Endometrial microvascular endothelial cells (primary cell): ENCODE data around the gene HSDL1. TPM values are rescaled to one million over a fixed set of nuclear protein-coding genes. Genes with fewer than 3 reads are reported as not detected.
"Not testable (repeated sequence)": the region's sequence is repeated elsewhere in the genome, so short reads cannot be mapped to it uniquely, and the experiment has no call there.

Experiments used
- in situ Hi-C: cut with HindIII; loops from 2 replicates; pipeline ENCODE4 v1.10.0; 2017; ENCODE audit warnings: low sequenced_read_pairs, low pct_unique_long_range_greater_than_20kb; ENCODE audit errors: inconsistent ontology term
- total RNA-seq: library from RNA; depleted of rRNA; stranded (reverse); fragments of >200 nt; gene quantifications from one replicate; pipeline ENCODE4 v1.2.3, GENCODE V29; 2015; ENCODE audit errors: inconsistent ontology term

The HSDL1 gene
- total RNA-seq, 1 donor from 2014 or later: 20.6 TPM

DNA sequence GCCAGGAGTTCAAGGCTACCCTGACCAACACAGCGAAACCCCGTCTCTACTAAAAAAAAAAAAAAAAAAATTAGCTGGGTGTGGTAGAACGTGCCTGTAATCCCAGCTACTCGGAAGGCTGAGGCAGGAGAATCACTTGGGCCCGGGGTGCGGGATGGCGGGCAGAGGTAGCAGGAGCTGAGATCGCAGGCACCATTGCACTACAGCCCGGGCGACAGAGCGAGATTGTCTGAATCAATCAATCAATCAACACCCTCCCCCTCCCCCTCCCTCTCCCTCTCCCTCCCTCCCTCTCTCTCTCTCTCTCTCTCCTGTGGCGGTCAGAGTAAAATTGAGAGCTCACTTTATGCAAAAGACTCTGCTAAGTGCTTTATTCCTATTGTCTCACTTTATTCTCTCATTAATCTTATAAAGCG, 1.2 kb downstream of the HSDL1 start:
- in situ Hi-C loops: no loop called here

GRCh38 chr16:84143081-84143480, 1.9 kb downstream of the HSDL1 start:
- in situ Hi-C loops: no loop called here

DNA sequence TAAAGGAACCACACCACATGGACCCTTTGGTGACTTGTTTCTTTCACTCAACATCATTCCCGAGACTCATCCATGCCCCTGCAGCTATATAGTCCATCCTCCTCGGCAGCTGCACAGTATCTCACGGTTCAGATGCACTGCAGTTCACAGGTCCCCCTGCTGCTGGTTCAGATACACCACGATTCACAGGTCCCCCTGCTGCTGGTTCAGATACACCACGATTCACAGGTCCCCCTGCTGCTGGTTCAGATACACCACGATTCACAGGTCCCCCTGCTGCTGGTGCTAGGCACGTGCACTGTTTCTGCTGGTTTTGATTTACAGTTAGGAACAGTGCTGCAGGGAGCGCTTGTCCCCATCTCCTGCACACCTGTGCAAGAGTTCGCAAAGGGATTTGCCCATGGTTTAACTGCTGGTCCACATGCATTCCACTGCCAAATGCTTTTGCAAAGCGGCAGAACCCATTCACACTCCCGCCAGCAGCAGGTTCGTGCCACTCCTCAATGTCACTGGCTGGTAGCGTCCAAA, 3.8 kb downstream of the HSDL1 start:
- in situ Hi-C loops: no loop called here

- in situ Hi-C loops: no loop called here
These were observed 5.2 kb downstream of the HSDL1 start for GRCh38 chr16:84139628-84140258.

DNA sequence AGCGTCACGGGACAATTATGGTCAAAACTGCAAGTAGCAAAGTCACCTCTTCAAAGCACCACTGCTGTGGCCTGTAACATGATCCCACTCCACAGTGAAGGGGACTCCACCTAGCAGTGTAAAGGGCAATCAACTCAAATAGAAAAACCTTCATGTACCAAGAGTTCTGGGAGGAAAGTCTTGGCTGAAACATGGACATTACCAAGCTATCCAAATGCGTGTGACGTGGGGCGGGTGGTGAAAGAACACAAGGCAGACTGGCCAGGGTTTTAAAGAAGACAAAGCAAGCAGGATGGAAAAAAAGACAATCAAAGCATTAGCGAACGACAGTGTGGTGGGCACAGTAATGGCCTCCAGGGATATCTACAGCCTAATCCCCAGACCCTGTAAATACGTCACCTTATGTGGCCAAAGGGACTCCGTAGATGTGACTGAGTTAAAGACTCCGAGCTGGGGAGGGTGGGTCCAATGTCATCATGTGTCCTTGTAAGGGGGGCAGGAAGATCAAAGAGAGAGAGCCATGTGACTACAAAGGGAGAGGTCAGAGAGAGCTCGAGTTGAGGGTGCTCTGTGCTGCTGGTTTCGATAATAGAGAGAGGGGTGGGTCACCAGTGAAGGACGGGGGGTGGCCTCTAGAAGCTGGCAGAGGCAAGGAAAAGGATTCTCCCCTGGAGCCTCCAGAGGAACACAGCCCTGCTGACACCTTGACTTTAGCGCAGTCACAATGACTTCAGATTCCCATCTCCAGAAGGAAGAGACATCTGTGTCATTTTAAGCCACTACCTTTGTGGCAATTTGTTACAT, 6.0 kb downstream of the HSDL1 start:
- in situ Hi-C loops: no loop called here

- in situ Hi-C loops: no loop called here
These were observed 6.5 kb downstream of the HSDL1 start for GRCh38 chr16:84138500-84138823.

DNA sequence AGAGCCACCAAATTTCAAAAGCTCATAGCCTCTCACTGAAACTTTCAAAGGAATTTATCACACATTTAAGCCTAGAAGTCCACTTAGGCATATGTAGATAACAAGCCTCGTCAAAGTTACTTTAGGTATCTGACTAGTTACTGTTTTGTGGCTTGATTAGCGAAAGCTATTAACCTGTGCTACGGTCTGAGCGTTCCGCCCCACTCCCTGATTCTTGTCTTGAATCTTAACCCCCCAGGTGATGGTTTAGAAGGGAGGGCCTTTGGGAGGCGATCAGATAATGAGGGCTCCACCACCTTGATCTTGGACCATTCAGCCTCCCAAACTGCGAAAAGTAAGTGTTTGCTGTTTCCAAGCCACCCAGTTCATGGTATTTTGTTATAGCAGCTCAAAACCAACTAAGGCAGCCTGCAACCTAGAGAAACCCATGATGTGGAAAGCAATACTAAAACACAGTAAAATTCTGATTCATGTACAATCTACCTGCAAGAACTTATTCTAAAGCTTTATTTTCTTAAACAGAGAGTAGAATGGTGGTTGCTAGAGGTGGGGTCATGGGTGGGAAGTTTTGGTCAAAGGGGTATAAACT, 7.1 kb downstream of the HSDL1 start:
- in situ Hi-C loops: no loop called here

- in situ Hi-C loops: no loop called here
These were observed 7.7 kb downstream of the HSDL1 start for GRCh38 chr16:84137287-84137686.

DNA sequence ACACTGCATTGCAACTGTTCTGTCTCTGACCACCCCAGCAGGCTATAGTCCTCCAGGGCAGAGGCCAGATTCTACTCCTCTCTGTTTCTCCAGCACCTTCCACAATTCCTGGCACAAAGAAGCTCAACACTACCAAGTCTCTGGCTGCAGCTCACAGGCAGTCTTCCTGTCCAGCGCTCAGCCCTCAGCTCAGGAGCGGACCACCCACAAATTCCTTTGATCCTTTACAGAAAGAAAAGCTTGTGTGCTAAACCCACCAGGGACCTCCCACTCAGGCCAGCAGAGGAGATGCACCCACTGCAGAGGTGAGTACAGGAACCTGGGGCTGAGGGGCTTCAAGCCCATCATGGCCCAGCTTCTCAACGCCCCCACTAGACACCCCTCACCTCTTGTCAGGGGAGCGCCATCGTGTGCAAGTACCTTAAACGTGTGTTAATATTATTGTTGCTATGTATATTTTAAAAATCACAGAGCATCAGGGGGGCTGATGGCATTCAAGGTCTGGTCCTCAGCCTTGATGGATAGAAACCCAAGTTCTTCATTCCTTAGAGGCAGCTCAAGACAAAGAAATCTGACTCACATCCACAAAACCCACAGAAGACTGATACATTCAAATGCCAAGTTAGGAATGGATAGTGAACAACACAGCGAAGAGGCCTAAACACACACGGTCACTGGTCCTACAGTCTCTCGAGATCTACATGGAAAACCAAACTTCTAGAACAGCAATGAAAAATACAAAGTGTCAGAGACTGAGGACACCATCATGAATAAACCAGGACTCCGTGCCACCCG, 8.4 kb downstream of the HSDL1 start:
- in situ Hi-C loops: no loop called here

- in situ Hi-C loops: no loop called here
These were observed 12.3 kb downstream of the HSDL1 start for GRCh38 chr16:84132527-84133285.

GRCh38 chr16:84131117-84131516, 13.9 kb downstream of the HSDL1 start:
- in situ Hi-C loops: no loop called here

DNA sequence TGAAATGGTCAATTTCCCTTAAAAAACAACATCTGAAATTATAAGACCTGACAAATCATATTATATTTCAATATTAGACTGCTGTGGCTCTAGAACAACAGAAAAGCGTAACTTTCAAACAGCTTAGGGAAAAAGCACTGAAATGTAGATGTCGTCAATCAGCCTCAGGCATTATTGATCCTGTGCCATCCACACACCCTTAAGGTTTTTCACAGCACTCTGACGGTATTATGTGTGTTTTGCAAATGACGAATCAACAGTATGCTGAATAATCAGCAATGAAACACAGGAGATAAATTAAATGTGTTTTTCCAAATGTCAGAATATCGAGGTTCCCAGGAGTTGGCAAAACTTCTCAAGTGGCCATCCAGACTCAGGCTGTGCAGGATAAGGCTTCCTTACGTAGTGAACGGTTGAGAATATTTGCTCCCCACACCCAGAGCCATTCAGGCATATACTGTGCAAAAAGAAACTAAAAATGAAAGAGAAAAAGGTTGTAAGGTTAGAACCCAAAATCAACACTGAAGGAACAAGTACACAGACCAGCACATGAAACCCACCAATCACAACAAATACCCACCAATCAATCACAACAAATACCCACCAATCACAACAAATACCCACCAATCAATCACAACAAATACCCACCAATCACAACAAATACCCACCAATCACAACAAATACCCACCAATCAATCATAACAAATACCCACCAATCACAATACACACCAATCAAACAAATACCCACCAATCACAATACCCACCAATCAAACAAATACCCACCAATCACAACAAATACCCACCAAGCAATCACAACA, 20.5 kb downstream of the HSDL1 start:
- in situ Hi-C loops: no loop called here

- in situ Hi-C loops: no loop called here
These were observed 24.0 kb downstream of the HSDL1 start for GRCh38 chr16:84121007-84121406.

DNA sequence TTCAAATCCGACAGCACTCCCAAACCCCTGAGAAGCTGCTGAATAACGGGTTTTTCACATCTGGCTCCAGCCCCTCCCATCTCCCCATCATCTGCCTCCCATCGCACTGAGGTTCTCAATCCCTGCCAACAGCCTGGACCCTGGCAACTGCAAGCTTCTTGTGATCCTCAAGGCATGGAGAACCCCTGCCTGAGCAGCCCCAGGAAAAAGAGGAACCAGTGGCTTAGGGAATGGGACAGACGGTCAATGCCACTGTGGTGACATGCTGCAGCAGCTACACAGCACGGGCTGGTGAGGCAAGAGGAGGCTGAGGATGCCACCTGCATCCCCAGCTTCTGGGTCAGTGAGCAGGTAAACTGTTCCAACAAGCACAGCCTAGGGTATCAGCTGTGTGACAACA, 25.0 kb downstream of the HSDL1 start:
- in situ Hi-C loops: no loop called here

GRCh38 chr16:84119368-84119767, 25.6 kb downstream of the HSDL1 start:
- in situ Hi-C loops: no loop called here

- in situ Hi-C loops: not testable (repeated sequence)
These were observed 26.7 kb downstream of the HSDL1 start for GRCh38 chr16:84118315-84118714.

GRCh38 chr16:84117494-84117843, 27.5 kb downstream of the HSDL1 start:
- in situ Hi-C loops: no loop called here
